Body of pancreas (tissue), 4 donors: ENCODE measurements around the gene COL23A1. TPM values are rescaled to one million over a fixed set of nuclear protein-coding genes. Genes with fewer than 3 reads are reported as not detected.

Experiments used
- ATAC-seq: fragments of 150-250 bp; one replicate; pipeline ENCODE4 v1.9.1; 2016
- DNase-seq, 4 donors: peaks; one replicate each; pipeline ENCODE4 v3.0.0-alpha.2; 2019
- H3K27ac ChIP-seq, 4 donors: fragments of 200-600 bp; sonication (generic); 1 replicate in 3 of 4; 2 replicates in 1 of 4; pipeline versions ENCODE4 v1.5.1 to v1.6.1; 2016 to 2019; ENCODE audit warnings: mild to moderate bottlenecking in 1 of 4, mixed read lengths in 1 of 4, moderate library complexity in 1 of 4
- H3K27me3 ChIP-seq, 2 donors: fragments of 200-600 bp; sonication (generic); one replicate each; pipeline ENCODE4 v1.6.0; 2016; ENCODE audit warnings: mild to moderate bottlenecking in 1 of 2
- H3K36me3 ChIP-seq, 2 donors: fragments of 200-600 bp; sonication (generic); replicated peaks in 1 of 2; 2 replicates each; pipeline ENCODE4 v1.5.1; 2016; ENCODE audit warnings: low read depth in 2 of 2; ENCODE audit not compliant: insufficient read depth in 1 of 2
- H3K4me1 ChIP-seq: fragments of 200-600 bp; sonication (generic); one replicate; pipeline ENCODE4 v1.6.0; 2016
- H3K4me3 ChIP-seq, 2 donors: fragments of 200-600 bp; sonication (generic); 1 replicate in 1 of 2; 2 replicates in 1 of 2; pipeline ENCODE4 v1.5.1; 2016 to 2019
- H3K9me3 ChIP-seq, 3 donors: fragments of 200-600 bp; sonication (generic); 1 replicate in 2 of 3; 2 replicates in 1 of 3; pipeline ENCODE4 v1.5.1; 2016
- POLR2A ChIP-seq, 3 donors: fragments of 450-650 bp; IDR thresholded peaks; one replicate each; pipeline ENCODE4 v1.6.1; 2016; ENCODE audit warnings: antibody characterized with exemption in 3 of 3, mild to moderate bottlenecking in 2 of 3
- WGBS, 2 donors: methylation state at CpG; one replicate each; pipeline ENCODE4 v1.1.5; 2017; 5-methylcytosine and 5-hydroxymethylcytosine counted together
- intact Hi-C: fragments of 100-400 bp; cut with DNase I; formaldehyde crosslinking; loops from one replicate; pipeline ENCODE4 v1.15.1; 2023
- total RNA-seq, 2 donors: library from RNA; depleted of rRNA; stranded (reverse); fragments of >200 nt; gene quantifications; one replicate each; pipeline ENCODE4 v1.1.0, GENCODE V29; 2016
- TF ChIP-seq, protein P1 (sequence below), 7 experiments: fragments of 450-650 bp in 4 of 7; fragments of 200-600 bp in 3 of 7; sonication (generic) in 3 of 7; IDR thresholded peaks; one replicate each; pipeline ENCODE4 v1.5.1; 2016 to 2019; ENCODE audit warnings: antibody characterized with exemption in 7 of 7

COL23A1 gene
- total RNA-seq, 2 donors from 2014 or later, result not detected

DNA sequence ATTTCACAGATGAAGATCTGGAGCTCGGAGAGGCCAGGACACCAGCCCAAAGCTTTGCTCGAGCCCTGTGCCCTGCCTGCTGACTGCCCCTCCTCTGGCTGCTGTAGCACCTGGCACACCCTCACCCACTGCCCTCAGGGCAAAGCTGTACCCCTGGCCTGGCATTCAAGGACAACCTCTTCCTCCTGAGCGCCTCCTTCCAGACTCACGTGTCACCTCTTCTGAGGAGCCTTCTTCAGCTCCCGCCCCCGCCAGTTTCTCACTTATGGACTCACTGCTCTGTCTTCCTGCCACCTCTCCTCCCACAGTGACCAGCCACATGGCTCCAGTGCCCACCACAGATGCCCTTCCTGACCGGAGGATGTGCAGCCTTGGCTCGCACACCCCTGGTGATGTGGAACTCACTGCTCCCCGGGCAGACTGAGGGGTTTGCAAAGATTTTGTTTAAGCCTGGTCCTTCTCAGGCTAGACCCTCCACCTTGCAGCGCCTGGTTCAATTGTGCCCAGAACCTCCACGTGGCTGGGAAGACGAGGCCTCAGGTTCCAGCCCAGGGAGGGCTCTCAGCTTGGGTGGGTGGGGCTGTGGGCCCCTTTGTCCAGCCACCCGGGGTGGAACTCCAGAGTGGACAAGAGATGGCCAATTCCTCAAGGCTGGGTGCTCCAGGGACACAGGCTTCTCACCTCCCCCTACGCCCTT, 311.0 kb downstream of the COL23A1 start:
- Histone ChIP-seq H3K4me1 (peaks cover 4% of the 10 kb centered on the region), H3K4me3 (no peak overlapping the region), H3K9me3 (peaks cover 0 to 12% (median 0%) of the 10 kb centered on the region in 3 donors), H3K27ac (no peak overlapping the region), H3K36me3 (no peaks in the 10 kb centered on the region), H3K27me3 (no peaks in the 10 kb centered on the region)
- ATAC-seq (no peak), DNase-seq (no peak)
- intact Hi-C loops, result no loop called here
- WGBS, 2 donors, result 50 to 85% methylated on average over 5 to 11 of the region's 14 CpGs
- TF ChIP-seq, protein P1, sequence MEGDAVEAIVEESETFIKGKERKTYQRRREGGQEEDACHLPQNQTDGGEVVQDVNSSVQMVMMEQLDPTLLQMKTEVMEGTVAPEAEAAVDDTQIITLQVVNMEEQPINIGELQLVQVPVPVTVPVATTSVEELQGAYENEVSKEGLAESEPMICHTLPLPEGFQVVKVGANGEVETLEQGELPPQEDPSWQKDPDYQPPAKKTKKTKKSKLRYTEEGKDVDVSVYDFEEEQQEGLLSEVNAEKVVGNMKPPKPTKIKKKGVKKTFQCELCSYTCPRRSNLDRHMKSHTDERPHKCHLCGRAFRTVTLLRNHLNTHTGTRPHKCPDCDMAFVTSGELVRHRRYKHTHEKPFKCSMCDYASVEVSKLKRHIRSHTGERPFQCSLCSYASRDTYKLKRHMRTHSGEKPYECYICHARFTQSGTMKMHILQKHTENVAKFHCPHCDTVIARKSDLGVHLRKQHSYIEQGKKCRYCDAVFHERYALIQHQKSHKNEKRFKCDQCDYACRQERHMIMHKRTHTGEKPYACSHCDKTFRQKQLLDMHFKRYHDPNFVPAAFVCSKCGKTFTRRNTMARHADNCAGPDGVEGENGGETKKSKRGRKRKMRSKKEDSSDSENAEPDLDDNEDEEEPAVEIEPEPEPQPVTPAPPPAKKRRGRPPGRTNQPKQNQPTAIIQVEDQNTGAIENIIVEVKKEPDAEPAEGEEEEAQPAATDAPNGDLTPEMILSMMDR (IDR thresholded peaks at IDR 0.05), result no peak
- TF ChIP-seq POLR2A (IDR thresholded peaks at IDR 0.05), result no peak

DNA sequence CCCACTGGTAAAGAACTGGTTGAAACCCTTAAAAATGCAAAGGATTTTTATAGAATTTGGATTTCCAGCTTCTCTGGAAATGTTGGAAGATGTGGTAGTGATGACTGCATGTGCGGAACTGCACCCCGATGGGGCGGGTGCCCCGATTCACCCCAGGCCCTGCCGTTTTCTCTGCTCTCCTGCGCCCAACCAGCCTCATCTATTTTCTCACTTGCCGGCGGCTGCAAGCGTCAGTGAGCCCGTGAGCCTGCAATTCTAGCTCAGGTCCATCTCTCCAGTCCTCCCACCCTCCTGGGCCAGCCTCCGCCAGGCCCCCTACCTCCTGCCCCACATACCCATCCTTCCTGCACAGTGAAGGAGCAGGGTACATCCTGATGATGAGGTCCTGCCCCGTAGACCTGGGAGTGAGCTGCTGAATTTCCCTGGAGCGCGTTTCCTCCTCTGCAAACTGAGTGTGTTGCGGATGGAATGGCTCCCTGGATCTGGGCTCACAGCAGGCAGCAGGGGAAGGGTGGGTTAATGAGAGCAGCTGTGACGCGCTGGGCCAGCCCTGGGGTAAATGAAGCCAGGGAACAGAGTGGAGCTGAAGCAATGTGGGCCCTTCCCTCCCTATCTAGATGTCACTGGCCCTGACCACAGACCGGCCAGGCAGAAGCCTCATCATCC, 311.7 kb downstream of the COL23A1 start:
- H3K27me3 ChIP-seq, result no peaks in the 10 kb centered on the region
- no peaks in the 10 kb centered on the region for H3K36me3 ChIP-seq
- TF ChIP-seq, protein P1 (IDR thresholded peaks at IDR 0.05), result no peak
- no peak for TF ChIP-seq POLR2A (IDR thresholded peaks at IDR 0.05)
- intact Hi-C loops, result no loop called here
- peaks cover 0 to 8% (median 0%) of the 10 kb centered on the region in 3 donors for H3K9me3 ChIP-seq
- DNase-seq, result no peak
- peaks cover 4% of the 10 kb centered on the region for H3K4me1 ChIP-seq
- H3K4me3 ChIP-seq, result no peak overlapping the region
- ATAC-seq, result no peak
- H3K27ac ChIP-seq, result no peak overlapping the region
- 61 to 63% methylated on average over 17 to 18 of the region's 18 CpGs for WGBS, 2 donors

DNA sequence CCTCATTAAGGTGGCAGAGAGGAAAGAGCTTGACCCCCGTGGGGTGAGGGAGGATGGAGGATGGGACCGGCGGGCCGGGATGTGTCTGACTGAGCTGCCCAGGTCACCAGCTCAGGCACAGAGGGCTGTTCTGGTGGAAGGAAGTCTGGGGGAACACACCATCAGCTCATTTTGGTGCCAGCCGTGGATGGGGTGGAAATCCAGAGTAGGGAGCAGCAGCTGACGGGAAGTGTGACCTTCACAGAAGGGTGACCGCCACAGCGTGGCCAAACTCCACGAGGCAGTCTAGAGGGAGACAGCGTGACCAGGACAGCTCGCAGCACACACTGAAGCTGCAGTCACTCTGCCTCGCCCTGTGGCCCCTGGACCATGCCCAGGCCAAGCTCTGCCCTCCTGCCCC, 312.3 kb downstream of the COL23A1 start:
- intact Hi-C loops, result no loop called here

DNA sequence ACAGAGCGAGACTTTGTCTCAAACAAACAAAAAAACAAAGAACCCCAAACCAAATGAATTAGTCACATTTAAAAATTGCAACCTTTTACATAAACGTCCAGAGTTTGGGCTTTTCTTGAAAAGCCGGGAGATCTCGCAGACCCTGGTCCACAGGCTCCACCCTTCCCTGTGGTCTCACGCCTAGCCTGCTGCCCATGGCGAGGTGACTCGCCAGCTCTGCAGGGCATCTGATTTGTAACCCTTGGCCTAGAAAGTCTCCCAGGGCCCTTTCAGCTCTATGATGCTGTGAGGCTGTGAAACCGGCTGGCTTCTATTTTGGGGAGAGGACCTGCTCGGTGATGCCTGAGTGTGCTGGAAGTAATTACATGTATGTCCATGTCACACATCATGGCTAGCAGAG, 312.8 kb downstream of the COL23A1 start:
- Histone ChIP-seq H3K27ac (no peak overlapping the region), H3K27me3 (no peaks in the 10 kb centered on the region), H3K4me1 (peaks cover 4% of the 10 kb centered on the region), H3K9me3 (peaks cover 0 to 8% (median 0%) of the 10 kb centered on the region in 3 donors), H3K4me3 (no peak overlapping the region), H3K36me3 (no peaks in the 10 kb centered on the region)
- TF ChIP-seq POLR2A (IDR thresholded peaks at IDR 0.05), result no peak
- TF ChIP-seq, protein P1 (IDR thresholded peaks at IDR 0.05), result no peak
- no peak for DNase-seq
- intact Hi-C loops, result no loop called here
- no peak for ATAC-seq
- WGBS, 2 donors, result 61 to 74% methylated on average over 7 to 9 of the region's 9 CpGs

More for the DNA sequence above, 312.3 kb downstream of the COL23A1 start:
- TF ChIP-seq POLR2A (IDR thresholded peaks at IDR 0.05), result no peak
- TF ChIP-seq, protein P1 (IDR thresholded peaks at IDR 0.05), result no peak
- Histone ChIP-seq H3K27me3 (no peaks in the 10 kb centered on the region), H3K27ac (no peak overlapping the region), H3K4me3 (no peak overlapping the region), H3K9me3 (peaks cover 0 to 8% (median 0%) of the 10 kb centered on the region in 3 donors), H3K36me3 (no peaks in the 10 kb centered on the region), H3K4me1 (peaks cover 4% of the 10 kb centered on the region)
- no peak for DNase-seq
- ATAC-seq, result no peak
- WGBS, 2 donors, result 38 to 47% methylated on average over 10 to 12 of the region's 12 CpGs
